ENCODE measurements around the gene HEPHL1.

DNA sequence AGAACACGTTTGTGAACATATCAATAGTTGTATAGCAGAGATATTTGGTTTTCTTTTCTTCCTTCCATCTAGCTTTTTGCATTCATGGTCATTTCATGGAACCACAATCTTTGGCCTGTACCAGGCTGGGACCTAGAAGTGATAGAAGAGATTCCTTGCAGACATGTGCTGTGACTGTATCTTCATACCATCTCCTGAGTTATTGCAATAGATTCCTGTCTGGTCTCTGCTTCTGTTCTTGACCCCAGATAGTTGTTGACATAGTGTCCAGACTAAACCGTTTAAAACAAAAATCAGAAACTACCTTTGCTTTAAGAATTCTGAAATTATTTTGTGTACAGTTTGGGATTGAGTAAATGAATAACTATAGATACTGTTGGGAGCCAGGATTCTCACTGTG, 124.3 kb downstream of the HEPHL1 start:
- TF ChIP-seq, protein P1, sequence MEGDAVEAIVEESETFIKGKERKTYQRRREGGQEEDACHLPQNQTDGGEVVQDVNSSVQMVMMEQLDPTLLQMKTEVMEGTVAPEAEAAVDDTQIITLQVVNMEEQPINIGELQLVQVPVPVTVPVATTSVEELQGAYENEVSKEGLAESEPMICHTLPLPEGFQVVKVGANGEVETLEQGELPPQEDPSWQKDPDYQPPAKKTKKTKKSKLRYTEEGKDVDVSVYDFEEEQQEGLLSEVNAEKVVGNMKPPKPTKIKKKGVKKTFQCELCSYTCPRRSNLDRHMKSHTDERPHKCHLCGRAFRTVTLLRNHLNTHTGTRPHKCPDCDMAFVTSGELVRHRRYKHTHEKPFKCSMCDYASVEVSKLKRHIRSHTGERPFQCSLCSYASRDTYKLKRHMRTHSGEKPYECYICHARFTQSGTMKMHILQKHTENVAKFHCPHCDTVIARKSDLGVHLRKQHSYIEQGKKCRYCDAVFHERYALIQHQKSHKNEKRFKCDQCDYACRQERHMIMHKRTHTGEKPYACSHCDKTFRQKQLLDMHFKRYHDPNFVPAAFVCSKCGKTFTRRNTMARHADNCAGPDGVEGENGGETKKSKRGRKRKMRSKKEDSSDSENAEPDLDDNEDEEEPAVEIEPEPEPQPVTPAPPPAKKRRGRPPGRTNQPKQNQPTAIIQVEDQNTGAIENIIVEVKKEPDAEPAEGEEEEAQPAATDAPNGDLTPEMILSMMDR (conservative IDR thresholded peaks at IDR 0.05; ENCODE audit: low read depth in 2 of 2): no peak
- TF ChIP-seq NANOG (IDR thresholded peaks at IDR 0.05; ENCODE audit: borderline replicate concordance): no peak
- no peak for TF ChIP-seq ZNF114 (CRISPR knock-in tag; IDR thresholded peaks at IDR 0.05)
- TF ChIP-seq STAT1 (IDR thresholded peaks at IDR 0.05; ENCODE audit: unreplicated experiment): no peak
- TF ChIP-seq, protein P2, sequence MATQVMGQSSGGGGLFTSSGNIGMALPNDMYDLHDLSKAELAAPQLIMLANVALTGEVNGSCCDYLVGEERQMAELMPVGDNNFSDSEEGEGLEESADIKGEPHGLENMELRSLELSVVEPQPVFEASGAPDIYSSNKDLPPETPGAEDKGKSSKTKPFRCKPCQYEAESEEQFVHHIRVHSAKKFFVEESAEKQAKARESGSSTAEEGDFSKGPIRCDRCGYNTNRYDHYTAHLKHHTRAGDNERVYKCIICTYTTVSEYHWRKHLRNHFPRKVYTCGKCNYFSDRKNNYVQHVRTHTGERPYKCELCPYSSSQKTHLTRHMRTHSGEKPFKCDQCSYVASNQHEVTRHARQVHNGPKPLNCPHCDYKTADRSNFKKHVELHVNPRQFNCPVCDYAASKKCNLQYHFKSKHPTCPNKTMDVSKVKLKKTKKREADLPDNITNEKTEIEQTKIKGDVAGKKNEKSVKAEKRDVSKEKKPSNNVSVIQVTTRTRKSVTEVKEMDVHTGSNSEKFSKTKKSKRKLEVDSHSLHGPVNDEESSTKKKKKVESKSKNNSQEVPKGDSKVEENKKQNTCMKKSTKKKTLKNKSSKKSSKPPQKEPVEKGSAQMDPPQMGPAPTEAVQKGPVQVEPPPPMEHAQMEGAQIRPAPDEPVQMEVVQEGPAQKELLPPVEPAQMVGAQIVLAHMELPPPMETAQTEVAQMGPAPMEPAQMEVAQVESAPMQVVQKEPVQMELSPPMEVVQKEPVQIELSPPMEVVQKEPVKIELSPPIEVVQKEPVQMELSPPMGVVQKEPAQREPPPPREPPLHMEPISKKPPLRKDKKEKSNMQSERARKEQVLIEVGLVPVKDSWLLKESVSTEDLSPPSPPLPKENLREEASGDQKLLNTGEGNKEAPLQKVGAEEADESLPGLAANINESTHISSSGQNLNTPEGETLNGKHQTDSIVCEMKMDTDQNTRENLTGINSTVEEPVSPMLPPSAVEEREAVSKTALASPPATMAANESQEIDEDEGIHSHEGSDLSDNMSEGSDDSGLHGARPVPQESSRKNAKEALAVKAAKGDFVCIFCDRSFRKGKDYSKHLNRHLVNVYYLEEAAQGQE (IDR thresholded peaks at IDR 0.05; ENCODE audit: unreplicated experiment): no peak
- TF ChIP-seq POLR2AphosphoS5 (IDR thresholded peaks at IDR 0.05; ENCODE audit: low read depth): no peak
- TF ChIP-seq EZH2 (IDR thresholded peaks at IDR 0.05; ENCODE audit: low read depth, unreplicated experiment): no peak
- TF ChIP-seq EZH2phosphoT487 (IDR thresholded peaks at IDR 0.05; ENCODE audit: unreplicated experiment): no peak
- TF ChIP-seq, protein P3, sequence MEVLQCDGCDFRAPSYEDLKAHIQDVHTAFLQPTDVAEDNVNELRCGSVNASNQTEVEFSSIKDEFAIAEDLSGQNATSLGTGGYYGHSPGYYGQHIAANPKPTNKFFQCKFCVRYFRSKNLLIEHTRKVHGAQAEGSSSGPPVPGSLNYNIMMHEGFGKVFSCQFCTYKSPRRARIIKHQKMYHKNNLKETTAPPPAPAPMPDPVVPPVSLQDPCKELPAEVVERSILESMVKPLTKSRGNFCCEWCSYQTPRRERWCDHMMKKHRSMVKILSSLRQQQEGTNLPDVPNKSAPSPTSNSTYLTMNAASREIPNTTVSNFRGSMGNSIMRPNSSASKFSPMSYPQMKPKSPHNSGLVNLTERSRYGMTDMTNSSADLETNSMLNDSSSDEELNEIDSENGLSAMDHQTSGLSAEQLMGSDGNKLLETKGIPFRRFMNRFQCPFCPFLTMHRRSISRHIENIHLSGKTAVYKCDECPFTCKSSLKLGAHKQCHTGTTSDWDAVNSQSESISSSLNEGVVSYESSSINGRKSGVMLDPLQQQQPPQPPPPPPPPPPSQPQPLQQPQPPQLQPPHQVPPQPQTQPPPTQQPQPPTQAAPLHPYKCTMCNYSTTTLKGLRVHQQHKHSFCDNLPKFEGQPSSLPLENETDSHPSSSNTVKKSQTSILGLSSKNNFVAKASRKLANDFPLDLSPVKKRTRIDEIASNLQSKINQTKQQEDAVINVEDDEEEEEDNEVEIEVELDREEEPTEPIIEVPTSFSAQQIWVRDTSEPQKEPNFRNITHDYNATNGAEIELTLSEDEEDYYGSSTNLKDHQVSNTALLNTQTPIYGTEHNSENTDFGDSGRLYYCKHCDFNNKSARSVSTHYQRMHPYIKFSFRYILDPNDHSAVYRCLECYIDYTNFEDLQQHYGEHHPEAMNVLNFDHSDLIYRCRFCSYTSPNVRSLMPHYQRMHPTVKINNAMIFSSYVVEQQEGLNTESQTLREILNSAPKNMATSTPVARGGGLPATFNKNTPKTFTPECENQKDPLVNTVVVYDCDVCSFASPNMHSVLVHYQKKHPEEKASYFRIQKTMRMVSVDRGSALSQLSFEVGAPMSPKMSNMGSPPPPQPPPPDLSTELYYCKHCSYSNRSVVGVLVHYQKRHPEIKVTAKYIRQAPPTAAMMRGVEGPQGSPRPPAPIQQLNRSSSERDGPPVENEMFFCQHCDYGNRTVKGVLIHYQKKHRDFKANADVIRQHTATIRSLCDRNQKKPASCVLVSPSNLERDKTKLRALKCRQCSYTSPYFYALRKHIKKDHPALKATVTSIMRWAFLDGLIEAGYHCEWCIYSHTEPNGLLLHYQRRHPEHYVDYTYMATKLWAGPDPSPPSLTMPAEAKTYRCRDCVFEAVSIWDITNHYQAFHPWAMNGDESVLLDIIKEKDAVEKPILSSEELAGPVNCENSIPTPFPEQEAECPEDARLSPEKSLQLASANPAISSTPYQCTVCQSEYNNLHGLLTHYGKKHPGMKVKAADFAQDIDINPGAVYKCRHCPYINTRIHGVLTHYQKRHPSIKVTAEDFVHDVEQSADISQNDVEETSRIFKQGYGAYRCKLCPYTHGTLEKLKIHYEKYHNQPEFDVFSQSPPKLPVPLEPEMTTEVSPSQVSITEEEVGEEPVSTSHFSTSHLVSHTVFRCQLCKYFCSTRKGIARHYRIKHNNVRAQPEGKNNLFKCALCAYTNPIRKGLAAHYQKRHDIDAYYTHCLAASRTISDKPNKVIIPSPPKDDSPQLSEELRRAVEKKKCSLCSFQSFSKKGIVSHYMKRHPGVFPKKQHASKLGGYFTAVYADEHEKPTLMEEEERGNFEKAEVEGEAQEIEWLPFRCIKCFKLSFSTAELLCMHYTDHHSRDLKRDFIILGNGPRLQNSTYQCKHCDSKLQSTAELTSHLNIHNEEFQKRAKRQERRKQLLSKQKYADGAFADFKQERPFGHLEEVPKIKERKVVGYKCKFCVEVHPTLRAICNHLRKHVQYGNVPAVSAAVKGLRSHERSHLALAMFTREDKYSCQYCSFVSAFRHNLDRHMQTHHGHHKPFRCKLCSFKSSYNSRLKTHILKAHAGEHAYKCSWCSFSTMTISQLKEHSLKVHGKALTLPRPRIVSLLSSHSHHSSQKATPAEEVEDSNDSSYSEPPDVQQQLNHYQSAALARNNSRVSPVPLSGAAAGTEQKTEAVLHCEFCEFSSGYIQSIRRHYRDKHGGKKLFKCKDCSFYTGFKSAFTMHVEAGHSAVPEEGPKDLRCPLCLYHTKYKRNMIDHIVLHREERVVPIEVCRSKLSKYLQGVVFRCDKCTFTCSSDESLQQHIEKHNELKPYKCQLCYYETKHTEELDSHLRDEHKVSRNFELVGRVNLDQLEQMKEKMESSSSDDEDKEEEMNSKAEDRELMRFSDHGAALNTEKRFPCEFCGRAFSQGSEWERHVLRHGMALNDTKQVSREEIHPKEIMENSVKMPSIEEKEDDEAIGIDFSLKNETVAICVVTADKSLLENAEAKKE (CRISPR knock-in tag; IDR thresholded peaks at IDR 0.05): no peak
- TF ChIP-seq ZNF331 (CRISPR knock-in tag; IDR thresholded peaks at IDR 0.05; ENCODE audit: low read depth): no peak
